Sigmoid colon (tissue), 4 donors: ENCODE results near the gene USP32.

ENCODE experiments used
- CTCF ChIP-seq, 4 experiments: fragments of 450-650 bp in 3 of 4; fragments of 200-600 bp in 1 of 4; IDR thresholded peaks; one replicate each; pipeline ENCODE4 v1.5.1; 2016 to 2019; ENCODE audit warnings: antibody characterized with exemption in 4 of 4, mild to moderate bottlenecking in 3 of 4, moderate library complexity in 2 of 4
- POLR2AphosphoS5 ChIP-seq, 4 donors: sonication (generic); formaldehyde crosslinking; IDR thresholded peaks; one replicate each; pipeline ENCODE4 v1.6.1; 2017; ENCODE audit warnings: antibody characterized with exemption in 4 of 4

- TF ChIP-seq CTCF (IDR thresholded peaks at IDR 0.05) (no peak), POLR2AphosphoS5 (IDR thresholded peaks at IDR 0.05) (no peak)
Observed at GRCh38 chr17:60252459-60252858, 139.5 kb downstream of the USP32 start.
